NCI-H345 treated with DMSO at 0.1 percent for 48 hours (cell line): ENCODE measurements around the gene PYDC1.
"Not testable (repeated sequence)": the region's sequence is repeated elsewhere in the genome, so short reads cannot be mapped to it uniquely, and the experiment has no call there.

Source experiments
- DNase-seq: peaks from one replicate; lab custom pipeline; 2025; ENCODE audit not compliant: unreplicated experiment; lab: John Stamatoyannopoulos, UW

Gene PYDC1

GRCh38 chr16:31216422-31217135, at the start of gene PYDC1:
PYDC1 (minus strand) TSS chr16:31217135; CDS start chr16:31217028, 107 bp downstream.
- DNase-seq, result no peak

DNA sequence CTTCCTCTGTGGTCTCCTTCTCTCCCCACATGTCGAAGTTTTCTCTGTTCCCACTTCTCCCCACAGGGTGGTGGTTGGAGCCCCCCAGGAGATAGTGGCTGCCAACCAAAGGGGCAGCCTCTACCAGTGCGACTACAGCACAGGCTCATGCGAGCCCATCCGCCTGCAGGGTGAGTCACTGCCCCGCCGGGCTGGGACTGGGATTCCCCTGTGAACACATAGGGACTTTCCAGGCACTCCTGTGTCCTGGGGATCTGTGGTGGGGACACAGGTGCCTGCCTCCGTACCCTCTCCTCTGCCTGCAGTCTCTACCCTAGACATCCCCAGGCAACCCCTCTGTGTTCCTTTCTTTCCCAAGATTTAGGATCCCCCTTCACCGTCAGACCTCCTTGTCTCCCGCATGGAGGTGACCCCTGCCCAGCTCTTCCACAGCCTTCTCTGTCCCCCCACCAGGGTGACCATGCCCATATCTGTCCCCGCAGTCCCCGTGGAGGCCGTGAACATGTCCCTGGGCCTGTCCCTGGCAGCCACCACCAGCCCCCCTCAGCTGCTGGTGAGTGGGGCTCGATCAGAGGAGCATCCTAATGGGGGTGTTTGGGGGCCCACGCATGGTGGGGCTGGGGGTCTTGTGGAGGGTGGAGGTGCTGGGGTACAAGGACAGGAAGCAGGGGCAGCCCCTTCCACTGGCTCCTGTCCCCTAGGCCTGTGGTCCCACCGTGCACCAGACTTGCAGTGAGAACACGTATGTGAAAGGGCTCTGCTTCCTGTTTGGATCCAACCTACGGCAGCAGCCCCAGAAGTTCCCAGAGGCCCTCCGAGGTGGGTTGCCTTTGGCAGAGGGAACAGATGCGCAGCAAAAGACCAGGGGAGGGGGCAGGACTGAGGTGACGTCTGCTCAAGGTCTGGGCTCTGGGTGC, 48.7 kb upstream of the PYDC1 start:
- DNase-seq, result no peak

GRCh38 chr16:31262084-31262483, 45.1 kb upstream of the PYDC1 start:
- DNase-seq, result no peak

- no peak for DNase-seq
Measured at GRCh38 chr16:31260136-31260931, 43.4 kb upstream of the PYDC1 start.

DNA sequence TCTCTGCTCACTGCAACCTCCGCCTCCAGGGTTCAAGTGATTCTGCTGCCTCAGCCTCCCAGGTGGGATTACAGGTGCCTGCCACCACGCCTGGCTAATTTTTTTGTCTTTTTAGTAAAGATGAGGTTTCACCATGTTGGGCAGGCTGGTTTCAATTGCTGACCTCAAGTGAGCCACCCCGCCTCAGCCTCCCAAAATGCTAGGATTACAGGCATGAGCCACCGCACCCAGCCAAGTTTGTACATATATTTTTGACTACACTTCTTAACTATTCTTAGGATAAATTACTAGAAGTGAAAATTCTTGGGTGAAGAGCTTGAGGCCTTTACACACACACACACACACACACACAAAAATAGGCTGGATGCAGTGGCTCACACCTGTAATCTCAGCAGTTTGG, 41.4 kb upstream of the PYDC1 start:
- DNase-seq, result no peak

- no peak for DNase-seq
Measured at GRCh38 chr16:31256466-31256865, 39.5 kb upstream of the PYDC1 start.

DNA sequence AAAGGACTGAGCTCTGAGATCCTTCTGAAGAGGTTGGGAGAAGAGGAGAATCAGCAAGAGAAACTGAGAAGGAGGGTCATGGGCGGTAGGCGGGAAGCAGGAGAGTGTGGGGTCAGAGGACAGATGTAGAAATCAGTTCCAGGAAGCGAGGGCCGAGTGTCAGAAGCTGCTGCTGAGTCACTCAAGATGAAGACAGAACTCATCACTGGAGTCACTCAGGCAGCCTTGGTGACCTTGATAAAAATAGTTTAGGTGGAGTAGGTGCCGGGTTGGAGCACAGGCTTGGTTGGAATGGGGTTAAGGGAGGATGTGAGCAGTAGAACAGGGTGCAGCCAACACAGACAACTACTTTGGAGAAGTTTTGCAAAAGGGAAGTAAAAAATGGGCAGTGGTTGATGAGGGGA, 36.7 kb upstream of the PYDC1 start:
- no peak for DNase-seq

GRCh38 chr16:31251435-31251834, 34.5 kb upstream of the PYDC1 start:
- DNase-seq, result no peak

DNA sequence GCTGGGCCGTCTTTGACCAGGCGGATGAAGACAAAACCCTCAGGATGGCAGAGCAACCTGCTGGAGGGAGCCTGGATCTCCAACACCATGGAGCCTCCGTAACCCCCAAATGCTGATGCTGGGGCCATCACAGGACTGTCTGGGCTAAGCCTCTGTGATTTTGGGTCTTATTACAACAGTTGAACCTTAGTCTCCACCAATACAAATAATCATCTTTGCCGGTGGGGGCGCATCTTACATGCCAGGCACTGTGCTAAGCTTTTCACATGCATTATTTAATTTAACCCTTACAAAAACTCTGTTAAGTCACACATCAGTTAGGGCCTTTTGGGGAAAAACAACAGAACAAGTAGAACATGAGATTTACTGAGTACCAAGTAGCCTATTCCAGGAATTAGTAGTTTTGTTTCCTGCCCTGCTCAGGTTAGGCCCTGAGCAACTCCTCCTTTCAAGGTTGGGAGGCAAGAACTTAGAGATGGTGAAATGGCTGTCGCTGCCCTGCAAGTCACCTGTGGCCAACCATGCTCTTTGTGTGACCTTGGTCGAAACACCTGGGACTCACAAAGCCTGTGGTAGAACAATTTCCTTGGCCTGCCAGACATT, 33.9 kb upstream of the PYDC1 start:
- DNase-seq, result no peak

GRCh38 chr16:31248344-31248743, 31.4 kb upstream of the PYDC1 start:
- DNase-seq, result no peak

DNA sequence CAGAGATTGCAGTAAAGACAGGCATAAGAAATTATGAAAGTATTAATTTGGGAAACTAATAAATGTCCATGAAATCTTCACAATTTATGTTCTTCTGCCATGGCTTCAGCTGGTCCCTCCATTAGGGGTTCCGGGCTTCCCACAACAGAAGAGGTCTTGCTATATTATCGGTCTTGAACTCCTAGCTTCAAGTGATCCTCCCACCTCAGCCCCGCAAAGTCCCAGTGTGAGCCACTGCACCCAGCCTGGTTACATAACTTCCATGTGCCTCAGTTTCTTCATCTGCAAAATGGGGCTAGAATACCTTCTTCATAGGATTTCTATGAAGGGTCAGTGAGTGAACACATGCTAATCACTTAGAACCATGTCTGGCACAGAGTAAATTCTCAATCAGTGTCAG, 29.4 kb upstream of the PYDC1 start:
- DNase-seq, result no peak

DNA sequence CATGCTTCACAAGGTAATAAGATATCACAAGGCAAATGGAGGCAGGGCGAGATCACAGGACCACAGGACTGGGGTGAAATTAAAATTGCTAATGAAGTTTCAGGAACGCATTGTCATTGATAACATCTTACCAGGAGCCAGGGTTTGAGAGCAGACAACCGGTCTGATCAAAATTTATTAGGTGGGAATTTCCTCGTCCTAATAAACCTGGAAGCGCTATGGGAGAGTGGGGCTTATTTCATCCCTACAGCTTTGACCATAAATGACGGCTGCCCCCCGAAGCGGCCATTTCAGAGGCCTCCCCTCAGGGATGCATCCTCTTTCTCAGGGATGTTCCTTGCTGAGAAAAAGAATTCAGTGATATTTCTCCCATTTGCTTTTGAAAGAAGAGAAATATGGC, 28.7 kb upstream of the PYDC1 start:
- not testable (repeated sequence) for DNase-seq

DNA sequence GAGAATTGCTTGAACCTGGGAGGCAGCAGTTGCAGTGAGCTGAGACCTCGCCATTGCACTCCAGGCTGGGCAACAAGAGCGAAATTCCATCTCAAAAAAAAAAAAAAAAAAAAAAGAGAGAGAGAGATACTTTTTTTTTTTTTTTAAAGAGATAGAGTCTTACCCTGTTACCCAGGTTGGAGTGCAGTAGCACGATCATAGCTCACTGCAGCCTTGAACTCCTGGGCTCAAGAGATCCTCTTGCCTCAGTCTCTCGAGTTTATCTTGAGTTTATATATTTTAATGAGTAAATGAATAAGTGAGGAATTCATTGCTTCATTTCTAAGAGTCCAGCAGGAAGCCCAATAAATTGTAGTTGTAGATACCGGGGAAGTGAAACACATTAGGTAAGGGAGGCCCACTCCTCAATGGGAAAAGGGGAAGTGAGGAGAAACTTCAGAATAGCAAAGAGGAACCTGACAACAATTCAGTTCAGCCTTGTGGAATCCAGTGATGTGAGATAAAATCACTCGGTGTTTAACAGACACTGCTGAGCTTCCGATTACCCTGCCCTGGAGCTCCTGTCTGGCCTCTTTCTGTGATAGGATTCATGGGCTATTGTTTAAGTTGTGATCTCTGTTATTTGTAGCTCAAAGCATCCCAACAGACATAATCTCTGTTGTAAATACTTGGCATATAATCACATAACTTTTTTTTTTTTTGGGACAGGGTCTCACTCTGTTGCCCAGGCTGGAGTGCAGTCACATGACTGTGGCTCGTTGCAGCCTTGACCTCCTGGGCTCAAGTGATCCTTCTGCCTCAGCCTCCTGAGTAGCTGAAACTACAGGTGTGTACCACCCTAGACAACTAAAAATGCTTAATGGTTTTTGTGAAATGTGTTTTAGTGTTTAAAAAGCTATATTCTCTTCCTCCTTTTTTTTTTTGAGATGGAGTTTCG, 27.1 kb upstream of the PYDC1 start:
- DNase-seq, result no peak

GRCh38 chr16:31242206-31242605, 25.3 kb upstream of the PYDC1 start:
- DNase-seq, result no peak

DNA sequence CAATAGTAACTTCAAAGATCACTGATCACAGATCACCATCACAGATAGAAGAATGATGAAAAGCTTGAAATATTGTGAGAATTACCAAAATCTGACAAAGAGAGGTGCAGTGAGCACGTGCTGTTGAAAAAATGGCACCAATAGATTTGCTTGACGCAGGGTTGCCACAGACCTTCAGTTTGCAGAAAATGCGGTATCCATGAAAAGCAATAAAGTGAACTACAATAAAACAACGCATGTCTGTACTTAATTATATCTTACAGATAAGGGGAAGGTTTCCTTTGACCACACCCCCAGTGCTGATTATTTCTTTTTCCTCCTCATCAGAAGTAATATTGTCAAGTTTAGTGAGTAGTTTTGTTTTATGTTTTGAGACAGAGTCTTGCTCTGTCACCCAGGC, 21.1 kb upstream of the PYDC1 start:
- no peak for DNase-seq

- no peak for DNase-seq
Measured at GRCh38 chr16:31229501-31229900, 12.6 kb upstream of the PYDC1 start.

GRCh38 chr16:31228206-31228605, 11.3 kb upstream of the PYDC1 start:
- DNase-seq, result no peak

GRCh38 chr16:31225193-31225592, 8.3 kb upstream of the PYDC1 start:
- no peak for DNase-seq

DNA sequence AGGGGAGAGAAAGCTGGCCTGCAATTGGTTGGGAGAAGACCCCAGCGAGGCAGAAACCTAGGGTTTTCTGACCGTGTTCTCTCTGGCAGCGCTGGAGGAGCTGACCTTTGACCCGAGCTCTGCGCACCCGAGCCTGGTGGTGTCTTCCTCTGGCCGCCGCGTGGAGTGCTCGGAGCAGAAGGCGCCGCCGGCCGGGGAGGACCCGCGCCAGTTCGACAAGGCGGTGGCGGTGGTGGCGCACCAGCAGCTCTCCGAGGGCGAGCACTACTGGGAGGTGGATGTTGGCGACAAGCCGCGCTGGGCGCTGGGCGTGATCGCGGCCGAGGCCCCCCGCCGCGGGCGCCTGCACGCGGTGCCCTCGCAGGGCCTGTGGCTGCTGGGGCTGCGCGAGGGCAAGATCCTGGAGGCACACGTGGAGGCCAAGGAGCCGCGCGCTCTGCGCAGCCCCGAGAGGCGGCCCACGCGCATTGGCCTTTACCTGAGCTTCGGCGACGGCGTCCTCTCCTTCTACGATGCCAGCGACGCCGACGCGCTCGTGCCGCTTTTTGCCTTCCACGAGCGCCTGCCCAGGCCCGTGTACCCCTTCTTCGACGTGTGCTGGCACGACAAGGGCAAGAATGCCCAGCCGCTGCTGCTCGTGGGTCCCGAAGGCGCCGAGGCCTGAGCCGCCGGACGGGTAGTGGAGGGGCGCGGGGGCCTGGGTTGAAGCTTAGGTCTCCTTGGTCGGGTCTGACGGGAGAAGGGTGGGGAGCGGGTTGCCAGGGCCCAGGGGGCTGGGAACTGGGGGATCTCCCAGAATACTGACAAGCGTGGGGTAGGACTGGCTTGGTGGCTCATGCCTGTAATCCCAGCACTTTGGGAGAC, 7.4 kb upstream of the PYDC1 start:
- no peak for DNase-seq
